SHP77 (cell line): ENCODE measurements around the gene CAMSAP1.

Experiments
- DNase-seq, 2 experiments: peaks; one replicate each; lab custom pipeline; 2025; lab: John Stamatoyannopoulos, UW

CAMSAP1 gene

DNA sequence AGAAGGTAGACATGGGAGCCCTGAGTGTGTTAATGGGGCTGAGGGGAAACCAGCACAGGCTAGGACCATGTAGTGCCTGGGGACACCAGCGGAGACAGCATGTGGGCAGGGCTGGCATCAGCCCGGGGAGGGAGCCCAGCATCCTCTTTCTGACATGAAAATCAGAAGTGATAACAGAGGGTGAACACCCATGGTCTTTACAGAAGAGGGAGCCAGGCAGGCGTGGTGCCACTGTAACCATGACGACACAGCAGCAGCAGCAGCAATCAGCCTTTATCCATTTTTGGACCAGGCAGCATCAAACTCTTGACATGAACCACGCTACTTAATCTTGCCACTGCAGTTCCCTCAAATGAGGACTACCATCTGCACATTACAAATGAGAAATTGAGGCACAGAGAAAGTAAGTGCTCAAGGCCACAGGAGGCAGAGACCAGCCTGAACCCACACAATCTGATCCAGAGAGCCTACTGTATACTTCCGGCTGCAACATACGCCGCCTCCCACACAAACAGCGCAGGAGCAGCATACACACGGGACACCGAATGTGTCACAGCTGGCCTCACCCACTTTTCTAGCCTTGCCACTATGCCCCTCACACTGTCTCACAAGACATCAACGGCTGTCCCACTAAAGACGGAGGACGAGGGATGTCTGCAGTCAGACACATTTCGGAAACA is 23.8 kb downstream of the CAMSAP1 start:
- no peak for DNase-seq

DNA sequence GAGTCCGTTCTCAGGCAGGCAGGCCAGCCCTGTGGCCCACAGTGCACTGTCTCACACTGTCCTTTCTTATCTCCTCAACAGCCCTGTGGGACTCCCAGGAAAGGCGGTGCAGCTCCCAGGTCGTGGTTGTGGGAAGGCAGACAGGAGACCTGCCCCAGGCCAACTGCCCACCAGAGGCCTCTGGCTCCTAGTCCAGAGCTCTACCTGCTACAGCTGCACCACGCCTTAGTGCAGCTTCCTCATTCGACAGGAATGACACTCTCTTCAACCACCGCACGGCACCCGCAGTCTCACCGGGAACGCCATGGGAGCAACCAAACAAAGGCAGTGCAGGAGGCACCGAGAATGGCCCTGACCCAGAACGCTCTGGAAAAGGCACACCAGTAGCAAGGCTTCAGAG is 25.3 kb downstream of the CAMSAP1 start:
- DNase-seq, result no peak

DNA sequence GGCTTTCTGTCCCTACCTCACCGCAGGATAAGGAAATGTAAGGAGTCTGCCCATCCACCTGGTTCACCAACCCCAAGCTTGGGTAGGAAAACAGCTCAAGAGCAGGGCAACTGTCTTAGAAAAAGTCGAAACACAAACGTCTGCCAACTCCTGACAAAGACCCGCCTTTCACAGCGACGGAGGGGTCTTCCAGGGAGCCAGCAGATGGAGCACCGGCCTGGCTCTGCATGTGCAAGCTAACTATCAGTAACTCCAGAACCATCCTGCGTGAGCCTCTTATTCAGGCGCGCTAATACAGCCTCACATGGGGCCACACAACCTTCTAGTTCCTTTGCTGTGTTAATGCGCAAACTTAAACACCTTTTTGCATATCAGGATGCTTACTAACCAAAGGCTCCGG is 26.9 kb downstream of the CAMSAP1 start:
- no peak for DNase-seq

DNA sequence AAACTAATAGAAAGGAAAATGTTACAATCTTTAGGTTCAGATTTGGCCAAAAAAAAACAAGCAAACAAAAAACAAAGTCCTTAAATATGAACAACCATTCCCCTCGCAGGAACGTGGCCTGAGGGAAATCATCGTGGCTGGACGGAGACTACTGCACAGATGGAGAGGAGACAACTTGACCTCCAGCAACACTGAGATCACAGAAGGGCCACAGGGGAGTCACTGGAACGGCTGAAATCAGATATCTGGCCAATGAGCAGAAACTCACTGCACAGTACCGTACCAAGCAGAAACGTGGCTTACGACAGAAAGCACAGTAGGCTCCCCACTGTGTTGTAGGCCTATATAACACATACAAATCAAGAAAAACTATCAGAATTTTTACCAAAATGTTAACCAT is 27.7 kb downstream of the CAMSAP1 start:
- no peak for DNase-seq

DNA sequence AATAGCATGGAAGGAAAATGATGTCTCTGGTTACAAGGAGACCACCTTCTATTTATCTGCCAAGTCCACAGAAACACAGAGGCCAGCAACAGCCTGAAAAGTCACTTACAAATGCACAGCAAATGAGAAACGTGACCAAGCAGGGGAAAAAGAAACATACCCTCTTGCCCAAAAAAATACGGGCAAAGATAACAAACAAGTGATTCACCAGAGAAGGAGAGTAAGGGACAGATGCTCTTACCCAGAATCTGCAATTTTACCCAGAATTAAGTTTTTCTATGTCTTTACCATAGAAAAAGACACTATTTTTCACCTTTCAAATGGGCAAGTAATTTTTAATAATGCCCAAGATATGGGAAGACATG is 28.1 kb downstream of the CAMSAP1 start:
- DNase-seq, result no peak

DNA sequence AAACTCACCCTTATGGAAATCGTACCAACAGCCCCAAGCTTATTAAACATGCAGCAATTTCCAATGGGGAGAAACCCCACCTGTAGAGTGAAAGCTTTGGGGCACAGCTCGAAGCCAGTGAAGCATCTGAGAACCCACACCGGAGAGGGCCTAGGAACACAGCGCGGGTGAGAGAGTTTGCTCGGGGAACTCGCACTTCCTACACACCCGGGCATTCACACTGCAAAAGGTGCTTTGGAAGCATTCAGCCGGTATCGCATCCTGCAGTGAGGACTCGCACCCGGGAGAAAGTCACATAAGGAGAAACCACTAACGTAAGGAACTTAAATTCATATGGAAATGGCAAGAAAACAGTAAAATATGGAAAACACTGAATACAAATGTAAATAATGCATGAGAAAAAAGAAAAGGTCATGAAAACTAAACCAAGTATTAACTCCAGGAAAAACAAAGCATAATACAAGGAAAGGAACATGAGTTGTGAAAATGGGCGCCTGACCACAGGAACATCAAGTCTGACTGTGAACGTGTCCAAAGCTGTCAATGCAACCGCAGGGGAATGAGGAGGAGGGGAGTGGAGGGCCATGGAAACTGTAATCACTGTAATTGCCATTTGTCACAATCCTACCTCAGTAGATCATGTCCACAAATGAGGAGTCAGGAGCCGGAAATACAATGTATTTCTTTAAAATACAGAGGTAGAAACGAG is 28.7 kb downstream of the CAMSAP1 start:
- no peak for DNase-seq

DNA sequence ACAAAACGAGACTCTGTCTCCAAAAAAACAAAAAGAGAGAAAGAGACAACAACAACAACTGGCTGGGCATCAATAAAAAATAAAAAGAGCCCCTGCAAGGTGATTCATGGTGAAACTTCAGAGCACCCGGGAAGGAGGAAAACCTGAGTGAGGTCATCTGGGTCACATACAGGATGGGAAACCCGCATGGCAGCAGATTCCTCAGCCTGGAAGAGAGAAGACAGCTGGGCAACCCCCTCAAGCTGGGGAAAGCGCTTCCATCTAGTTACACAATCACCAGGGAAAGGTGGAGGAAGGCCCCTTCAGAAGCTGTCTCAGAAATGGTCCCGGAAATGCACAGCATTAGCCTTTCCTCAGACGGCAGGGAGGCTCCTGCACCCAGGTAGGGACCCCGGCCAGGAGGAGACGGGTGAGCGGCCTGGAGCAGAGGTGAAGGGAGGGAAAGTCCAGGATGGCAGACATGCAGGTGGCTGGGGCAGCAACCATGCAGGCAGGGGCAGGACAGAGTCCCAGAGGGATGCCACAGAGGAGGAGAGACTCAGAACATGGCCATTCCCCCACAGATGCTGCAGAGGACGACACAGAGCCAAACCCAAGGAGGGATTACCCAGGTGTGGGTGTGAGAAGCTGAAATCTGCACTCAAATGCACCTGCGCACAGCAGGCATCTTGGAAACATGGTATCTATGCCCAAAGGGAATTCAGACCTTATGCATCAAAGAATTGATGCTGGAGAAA is 29.4 kb downstream of the CAMSAP1 start:
- DNase-seq, result no peak

DNA sequence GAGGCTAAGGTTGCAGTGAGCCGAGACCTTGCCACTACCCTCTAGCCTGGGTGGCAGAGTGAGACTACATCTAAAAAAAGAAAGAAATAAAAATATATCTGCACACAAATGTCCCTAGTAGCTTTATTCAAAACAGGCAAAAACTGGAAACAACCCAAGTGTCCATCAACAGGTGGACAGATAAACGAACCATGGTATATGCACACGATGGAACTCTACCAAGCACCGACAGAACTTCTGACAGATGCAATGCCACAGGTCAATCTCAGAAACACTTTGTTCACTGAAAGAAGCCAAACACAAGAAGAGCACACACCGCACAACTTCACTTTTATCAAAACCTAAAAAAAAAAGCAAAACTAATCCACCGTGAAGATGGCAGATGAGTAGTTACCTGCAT is 30.4 kb downstream of the CAMSAP1 start:
- DNase-seq, result no peak

DNA sequence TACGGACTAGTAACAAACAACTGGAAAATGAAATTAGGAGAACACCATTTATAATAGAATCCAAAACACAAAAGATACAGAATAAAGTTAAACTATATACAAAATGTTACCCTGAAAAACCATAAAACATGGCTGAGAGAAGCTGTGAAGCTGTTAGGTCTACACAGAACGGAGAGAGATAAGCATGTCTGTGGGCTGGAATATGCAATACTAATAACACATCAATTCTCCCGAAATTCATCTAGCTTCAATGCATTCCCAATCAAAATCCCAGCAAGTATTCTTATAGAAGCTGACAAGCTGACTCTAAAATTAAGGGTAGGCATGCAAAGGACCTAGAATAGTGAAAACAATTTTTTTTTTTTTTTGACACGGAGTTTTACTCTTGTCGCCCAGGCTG is 32.5 kb downstream of the CAMSAP1 start:
- DNase-seq, result no peak

DNA sequence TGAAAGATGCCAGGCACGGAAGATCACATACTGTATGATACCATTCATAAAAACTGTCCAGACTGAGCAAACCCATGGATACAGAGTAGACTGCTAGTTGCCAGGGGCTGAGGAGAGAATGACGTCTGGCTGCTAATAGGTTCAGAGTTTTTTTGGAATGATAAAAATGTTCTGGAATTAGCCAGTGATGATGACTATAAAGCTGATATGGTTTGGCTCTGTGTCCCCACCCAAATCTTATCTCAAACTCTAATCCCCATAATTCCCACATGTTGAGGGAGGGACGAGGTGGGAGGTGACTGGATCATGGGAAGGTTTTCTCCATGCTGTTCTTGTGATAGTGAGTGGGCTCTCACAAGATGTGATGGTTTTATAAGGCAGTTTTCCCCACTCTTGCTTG is 37.4 kb downstream of the CAMSAP1 start:
- no peak for DNase-seq

DNA sequence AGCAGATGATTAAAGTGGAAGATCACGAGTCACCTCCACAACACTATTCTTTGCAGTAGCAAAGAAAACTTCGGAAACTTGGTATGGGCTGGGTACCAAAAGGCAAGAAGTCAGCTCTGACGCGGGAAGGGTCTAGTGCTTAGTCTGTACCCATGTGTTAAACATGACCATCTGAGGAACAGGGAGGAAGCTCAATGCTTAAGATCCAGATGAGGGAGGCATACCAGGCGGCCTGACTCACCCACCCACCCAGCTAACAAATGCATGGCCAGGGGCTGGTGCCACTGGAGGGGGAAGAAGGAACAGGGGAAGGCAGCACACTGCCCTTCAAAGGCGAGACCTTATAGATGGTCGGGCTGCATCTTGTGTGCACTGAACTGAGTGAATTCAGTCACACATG is 41.8 kb downstream of the CAMSAP1 start:
- no peak for DNase-seq

DNA sequence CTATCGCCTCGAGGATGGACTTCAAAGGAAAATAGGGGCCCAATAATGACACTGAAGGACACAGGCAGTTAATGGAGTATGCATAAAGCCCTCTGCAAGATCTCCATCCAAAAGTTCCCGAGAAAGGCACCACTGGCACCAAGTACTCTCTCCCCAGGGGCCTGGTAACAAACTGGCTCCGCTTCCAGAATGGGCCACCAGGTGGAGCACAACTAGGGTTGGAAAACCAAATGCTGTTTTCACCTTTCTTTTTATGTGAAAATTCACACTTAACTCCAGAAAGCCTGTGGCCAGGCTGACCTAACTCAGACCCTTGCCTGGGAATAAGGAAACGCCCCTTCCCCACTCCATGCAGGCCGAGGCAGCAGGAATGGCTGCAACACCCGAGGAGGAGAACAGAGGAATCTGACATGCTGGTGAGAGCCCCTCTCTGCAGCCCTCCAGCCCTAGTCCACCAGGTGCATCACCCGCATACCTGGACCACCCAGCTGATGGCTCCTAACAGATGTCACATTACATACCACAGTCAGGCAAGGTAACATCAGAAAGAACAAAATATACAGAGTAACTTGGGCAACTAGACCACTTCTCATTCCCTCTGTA is 42.8 kb downstream of the CAMSAP1 start:
- peak; percentile 13 to 35 for DNase-seq

DNA sequence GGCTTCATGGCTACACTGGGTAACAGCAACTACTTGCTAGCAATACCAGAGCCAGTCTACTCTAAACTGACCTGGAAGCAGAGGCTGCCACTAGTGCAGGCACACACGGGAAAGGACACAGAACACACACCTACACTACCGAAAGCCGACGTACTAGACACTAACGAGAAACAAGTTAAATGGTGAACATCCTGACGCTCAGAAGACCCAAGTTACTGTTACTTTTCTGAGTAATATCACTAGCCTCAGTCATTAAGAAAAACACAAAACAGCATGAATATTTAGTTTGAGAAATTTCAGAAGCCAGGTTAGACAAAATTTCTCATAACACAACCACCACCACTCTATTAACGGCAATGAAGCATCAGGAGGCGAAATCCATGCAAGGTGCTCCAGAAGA is 44.5 kb downstream of the CAMSAP1 start:
- DNase-seq, result no peak

DNA sequence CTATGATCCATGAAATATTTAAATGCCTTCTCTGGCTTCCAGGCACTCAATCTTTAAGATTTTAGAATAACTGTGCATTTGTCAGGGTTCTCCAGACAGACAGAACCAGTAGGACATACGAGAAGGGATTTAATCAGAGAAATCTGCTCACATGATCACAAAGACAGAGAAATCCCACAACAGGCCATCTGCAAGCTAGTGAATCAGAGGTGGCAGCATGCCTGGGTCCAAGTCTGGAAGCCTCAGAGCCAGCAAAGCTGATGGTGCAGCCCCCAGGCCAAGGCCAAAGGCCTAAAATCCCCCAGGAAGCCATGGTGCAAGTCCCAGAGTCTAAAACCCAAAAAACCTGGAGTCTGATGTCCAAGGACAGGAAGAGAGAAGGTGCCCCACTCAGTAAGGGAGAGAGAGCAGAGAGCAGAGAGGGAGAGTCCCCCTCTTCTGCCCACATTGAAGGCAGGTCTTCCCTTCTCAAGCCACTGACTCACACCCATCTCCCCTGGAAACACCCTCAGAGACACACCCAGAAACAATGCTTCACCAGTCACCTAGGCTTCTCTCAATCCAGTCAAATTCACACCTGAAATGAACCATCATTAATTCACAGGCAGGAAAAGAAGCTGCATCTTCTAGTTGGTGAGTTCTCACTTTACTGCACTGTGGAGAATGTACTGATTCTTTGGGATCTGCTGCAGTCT is 48.7 kb downstream of the CAMSAP1 start:
- no peak for DNase-seq

DNA sequence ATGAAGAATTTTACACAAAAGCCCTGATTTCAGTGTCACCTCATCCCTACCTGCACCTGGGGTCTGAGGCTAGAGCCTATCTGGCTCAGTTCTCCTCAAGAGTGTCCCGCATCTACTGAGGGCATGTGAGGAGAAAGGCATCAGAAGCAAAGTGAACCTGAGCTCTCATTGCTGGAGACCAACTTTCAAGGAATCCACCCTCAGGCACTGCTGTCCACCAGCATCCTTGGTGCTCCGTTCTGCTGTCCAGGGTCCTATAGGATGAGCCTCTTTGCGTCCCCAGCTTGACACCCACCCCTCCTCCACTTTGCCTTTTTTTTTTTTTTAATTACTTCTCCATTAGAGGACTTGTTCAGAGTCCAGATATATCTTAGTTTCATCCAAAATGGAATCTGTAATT is 49.5 kb downstream of the CAMSAP1 start:
- no peak for DNase-seq

DNA sequence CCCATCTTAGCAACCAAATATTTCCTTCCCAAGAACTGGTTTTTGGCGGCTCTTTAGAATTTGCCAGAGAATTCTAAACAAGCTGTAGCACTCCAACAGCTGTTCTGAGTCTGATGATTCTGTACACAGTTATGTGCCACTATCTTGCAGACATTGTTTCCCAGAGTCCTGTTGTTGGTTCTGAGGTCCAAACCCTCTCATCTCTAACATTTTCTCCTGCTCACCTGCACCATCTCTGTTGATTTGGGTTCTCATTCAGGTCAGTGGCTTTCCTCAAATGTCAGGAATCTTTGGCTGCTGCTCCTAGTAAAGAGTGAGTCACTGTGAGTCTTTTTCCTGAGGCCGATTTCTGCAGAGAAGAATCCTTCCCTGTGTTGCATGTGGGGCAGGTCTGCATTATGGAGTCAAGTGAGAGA is 50.0 kb downstream of the CAMSAP1 start:
- DNase-seq, result no peak

DNA sequence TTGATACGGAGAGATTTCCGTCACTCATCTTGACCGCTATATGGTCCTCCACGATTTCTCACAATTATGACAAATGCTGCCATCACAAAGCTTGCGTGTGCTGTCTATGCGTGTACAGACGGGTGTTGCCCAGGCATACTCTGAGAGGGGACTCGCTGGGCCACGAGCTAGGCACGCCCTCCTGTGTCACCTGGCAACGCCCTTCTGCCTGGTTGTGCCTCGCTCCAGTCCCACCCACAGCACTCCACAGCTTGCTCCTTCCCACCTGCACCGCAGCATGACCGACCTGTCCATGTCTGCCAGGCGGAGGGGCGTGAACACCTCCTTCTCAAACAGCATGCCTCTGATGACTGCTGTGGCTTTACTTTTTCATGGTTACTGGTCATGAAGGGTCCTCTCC is 55.6 kb downstream of the CAMSAP1 start:
- DNase-seq, result no peak

DNA sequence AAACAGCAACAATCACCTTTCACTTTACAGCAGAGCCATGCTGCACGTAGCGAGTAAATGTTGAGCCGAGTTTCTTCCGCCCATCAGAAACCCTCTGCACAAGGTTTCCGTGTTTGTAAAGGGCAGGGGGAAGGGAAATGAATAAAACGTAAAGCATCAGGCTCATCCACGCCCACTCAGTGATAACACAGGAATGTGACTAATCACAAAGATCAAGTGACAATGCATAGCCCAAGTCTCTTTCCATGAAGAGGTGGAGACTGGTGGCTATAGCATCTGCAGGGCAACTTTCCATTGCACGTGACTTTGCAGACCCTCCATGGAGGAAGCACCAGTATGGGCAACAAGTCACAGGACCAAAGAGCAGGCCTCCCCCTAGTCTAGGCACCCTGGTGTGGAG is 56.6 kb downstream of the CAMSAP1 start:
- no peak for DNase-seq

DNA sequence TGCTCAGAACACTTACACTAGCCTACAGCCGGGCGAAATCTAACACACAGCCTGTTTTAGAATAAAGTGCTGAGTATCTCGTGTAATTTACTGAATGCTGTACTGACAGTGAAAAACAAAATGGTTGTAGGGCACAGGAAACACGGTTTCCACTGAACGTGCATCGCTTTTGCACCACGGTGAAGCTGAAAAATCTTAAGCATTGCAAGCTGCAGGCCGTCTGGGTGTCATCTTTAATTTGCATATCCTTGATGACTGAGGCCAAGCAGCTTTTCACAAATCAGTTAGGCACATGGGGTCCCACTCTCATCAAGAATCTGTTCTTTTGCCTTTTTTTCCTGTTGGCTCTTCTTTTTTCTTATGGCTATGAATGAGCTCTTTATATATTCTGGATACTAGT is 58.2 kb downstream of the CAMSAP1 start:
- DNase-seq, result no peak

DNA sequence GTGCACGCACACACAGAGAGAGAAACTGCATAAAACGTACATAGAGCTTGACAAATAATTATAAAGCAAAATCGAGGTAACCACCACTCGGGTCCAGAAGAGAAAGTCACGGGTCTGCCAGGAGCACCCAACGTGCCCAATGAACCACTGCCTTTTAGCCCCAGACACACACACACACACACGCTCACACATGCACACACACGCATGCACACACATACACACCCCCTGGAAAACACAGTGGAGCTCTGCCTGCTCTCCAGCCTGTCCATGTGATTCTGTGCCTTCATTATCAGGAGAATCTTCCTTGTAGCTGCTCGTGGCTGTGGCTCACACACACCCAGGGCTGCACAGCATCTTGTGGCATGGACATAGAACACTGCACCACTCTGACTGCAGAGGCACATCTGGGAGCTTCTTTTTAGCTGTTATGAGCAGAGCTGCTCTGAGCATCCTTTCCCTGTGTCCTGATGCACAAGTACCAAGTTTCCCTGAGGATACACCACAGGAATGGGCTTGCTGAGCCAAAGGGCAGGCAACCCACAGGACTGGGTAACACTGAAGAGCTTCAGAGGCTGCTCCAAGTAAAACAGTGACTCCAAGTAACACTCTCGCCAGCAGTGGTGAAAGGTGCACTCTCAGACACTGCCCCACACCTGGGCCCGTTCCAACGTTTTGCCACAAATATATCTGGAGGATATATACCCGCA is 58.9 kb downstream of the CAMSAP1 start:
- DNase-seq, result no peak

DNA sequence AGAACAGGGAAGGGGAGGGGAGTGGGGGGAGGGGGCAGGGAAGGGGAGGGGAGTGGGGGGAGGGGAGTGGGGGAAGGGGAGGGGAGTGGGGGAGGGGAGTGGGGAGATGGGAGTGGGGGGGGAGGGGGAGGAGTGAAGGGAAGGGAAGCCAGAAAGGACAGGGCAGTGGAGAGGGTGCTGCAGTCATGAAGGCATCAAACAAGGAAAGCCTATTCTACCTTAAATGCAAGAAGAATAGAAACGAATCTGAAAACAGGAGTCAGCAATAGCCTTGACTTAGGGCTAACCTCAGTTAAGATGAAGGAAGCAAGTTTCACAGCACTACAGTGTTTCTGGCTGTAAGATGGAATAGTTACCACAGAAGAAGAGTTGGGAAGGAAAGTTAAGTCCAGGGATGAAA is 59.5 kb downstream of the CAMSAP1 start:
- no peak for DNase-seq

DNA sequence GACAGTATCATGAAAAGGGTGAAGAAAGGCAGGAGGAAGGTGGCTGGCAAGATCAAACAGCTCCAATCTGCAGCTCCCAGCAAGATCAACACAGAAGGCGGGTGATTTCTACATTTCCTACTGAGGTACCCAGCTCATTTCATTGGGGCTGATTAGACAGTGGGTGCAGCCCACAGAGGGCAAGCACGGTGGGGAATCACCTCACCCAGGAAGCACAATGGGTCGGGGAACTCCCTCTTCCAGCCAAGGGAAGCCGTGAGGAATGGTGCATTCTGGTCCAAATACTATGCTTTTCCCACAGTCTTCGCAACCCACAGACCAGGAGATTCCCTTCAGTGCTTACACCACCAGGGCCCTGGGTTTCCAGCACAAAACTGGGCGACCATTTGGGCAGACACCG is 66.8 kb downstream of the CAMSAP1 start:
- DNase-seq, result no peak
